ENCODE data around the gene TMEM170B.

- TF ChIP-seq CHD4 (IDR thresholded peaks at IDR 0.05; ENCODE audit: borderline replicate concordance) (no peak), MAX (IDR thresholded peaks at IDR 0.05) (no peak), MAZ (IDR thresholded peaks at IDR 0.05; ENCODE audit: borderline replicate concordance, low read depth, low read length) (no peak), ESRRA (IDR thresholded peaks at IDR 0.05; ENCODE audit: borderline replicate concordance, low read length) (no peak), CTCF (IDR thresholded peaks at IDR 0.05) (no peak)
Observed at GRCh38 chr6:11495565-11496145, 41.9 kb upstream of the TMEM170B start.

All from A549 (cell line).